Fibroblast of skin of back (primary cell): ENCODE data around the gene HLA-DQB2.

Source experiments
- DNase-seq: peaks from one replicate; pipeline ENCODE4 v3.0.0-alpha.2; 2013

The HLA-DQB2 gene

GRCh38 chr6:32744776-32745175 lies 18.6 kb downstream of the HLA-DQB2 start:
- DNase-seq: no peak

GRCh38 chr6:32742374-32742773 lies 21.0 kb downstream of the HLA-DQB2 start:
- DNase-seq: no peak

GRCh38 chr6:32741031-32741960 lies 22.0 kb downstream of the HLA-DQB2 start, which contains the start of gene HLA-DQA2:
Gene HLA-DQA2 (plus strand): TSS chr6:32741391. CDS start chr6:32741444, 53 bp downstream.
- no peak for DNase-seq

- DNase-seq: no peak
These were observed 25.2 kb downstream of the HLA-DQB2 start for GRCh38 chr6:32738126-32738525.

- no peak for DNase-seq
These were observed 44.5 kb downstream of the HLA-DQB2 start for GRCh38 chr6:32718879-32719278.

- DNase-seq: no peak
These were observed 46.9 kb downstream of the HLA-DQB2 start for GRCh38 chr6:32716396-32716795.

GRCh38 chr6:32713241-32713640 lies 50.1 kb downstream of the HLA-DQB2 start:
- DNase-seq: no peak

- DNase-seq: no peak
These were observed 53.7 kb downstream of the HLA-DQB2 start for GRCh38 chr6:32709625-32710024.
